HCT116 (cell line): Measurements from ENCODE around the gene KLK12.

Source experiments
- POLR2A ChIP-seq: IDR thresholded peaks from 2 replicates; pipeline ENCODE4 v1.7.0; 2011; ENCODE audit warnings: borderline replicate concordance; ENCODE audit not compliant: insufficient read depth, insufficient read length; ENCODE audit errors: extremely low read depth
- POLR2AphosphoS5 ChIP-seq: IDR thresholded peaks from 2 replicates; pipeline ENCODE4 v1.6.1; 2011; ENCODE audit warnings: mild to moderate bottlenecking, low read depth, low read length, moderate library complexity
- YY1 ChIP-seq: IDR thresholded peaks from 2 replicates; pipeline ENCODE4 v1.6.1; 2011; ENCODE audit warnings: low read length, low read depth, moderate library complexity, mild to moderate bottlenecking; ENCODE audit not compliant: insufficient replicate concordance; ENCODE audit errors: extremely low read depth
- ZNF274 ChIP-seq: fragments of 200-500 bp; sonication (Bioruptor generic); IDR thresholded peaks from 2 replicates; pipeline ENCODE4 v1.6.1; 2014; ENCODE audit warnings: mild to moderate bottlenecking, low read depth, low read length, inconsistent platforms
- TF ChIP-seq, protein P1 (sequence below): IDR thresholded peaks from 2 replicates; pipeline ENCODE4 v1.6.1; 2012
- TF ChIP-seq, protein P2 (sequence below): IDR thresholded peaks from 2 replicates; pipeline ENCODE4 v1.6.1; 2012; ENCODE audit warnings: low read depth

DNA sequence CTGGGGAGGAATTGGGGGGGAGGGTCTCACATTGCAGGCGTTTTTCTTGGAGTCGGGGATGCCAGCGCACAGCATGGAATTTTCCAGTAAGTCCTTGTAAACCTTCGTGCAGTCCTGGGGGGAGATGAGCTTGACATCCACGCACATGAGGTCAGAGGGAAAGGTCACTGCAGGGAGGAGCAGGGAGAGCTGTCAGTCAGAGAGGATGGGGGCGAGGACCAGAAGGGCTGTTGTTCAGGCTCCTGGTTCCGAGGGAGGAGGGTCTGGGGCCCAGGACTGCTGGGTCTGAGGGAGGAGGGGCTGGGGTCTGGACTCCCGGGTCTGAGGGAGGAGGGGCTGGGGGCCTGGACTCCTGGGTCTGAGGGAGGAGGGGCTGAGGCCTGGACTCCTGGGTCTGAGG, 55.0 kb downstream of the KLK12 start:
- TF ChIP-seq, protein P1, sequence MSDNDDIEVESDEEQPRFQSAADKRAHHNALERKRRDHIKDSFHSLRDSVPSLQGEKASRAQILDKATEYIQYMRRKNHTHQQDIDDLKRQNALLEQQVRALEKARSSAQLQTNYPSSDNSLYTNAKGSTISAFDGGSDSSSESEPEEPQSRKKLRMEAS = no peak
- no peak for TF ChIP-seq ZNF274
- TF ChIP-seq POLR2A = no peak
- TF ChIP-seq, protein P2, sequence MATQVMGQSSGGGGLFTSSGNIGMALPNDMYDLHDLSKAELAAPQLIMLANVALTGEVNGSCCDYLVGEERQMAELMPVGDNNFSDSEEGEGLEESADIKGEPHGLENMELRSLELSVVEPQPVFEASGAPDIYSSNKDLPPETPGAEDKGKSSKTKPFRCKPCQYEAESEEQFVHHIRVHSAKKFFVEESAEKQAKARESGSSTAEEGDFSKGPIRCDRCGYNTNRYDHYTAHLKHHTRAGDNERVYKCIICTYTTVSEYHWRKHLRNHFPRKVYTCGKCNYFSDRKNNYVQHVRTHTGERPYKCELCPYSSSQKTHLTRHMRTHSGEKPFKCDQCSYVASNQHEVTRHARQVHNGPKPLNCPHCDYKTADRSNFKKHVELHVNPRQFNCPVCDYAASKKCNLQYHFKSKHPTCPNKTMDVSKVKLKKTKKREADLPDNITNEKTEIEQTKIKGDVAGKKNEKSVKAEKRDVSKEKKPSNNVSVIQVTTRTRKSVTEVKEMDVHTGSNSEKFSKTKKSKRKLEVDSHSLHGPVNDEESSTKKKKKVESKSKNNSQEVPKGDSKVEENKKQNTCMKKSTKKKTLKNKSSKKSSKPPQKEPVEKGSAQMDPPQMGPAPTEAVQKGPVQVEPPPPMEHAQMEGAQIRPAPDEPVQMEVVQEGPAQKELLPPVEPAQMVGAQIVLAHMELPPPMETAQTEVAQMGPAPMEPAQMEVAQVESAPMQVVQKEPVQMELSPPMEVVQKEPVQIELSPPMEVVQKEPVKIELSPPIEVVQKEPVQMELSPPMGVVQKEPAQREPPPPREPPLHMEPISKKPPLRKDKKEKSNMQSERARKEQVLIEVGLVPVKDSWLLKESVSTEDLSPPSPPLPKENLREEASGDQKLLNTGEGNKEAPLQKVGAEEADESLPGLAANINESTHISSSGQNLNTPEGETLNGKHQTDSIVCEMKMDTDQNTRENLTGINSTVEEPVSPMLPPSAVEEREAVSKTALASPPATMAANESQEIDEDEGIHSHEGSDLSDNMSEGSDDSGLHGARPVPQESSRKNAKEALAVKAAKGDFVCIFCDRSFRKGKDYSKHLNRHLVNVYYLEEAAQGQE = no peak
- TF ChIP-seq YY1 = no peak
- no peak for TF ChIP-seq POLR2AphosphoS5
